Measurements from ENCODE around the gene COMMD3.

The COMMD3 gene

DNA sequence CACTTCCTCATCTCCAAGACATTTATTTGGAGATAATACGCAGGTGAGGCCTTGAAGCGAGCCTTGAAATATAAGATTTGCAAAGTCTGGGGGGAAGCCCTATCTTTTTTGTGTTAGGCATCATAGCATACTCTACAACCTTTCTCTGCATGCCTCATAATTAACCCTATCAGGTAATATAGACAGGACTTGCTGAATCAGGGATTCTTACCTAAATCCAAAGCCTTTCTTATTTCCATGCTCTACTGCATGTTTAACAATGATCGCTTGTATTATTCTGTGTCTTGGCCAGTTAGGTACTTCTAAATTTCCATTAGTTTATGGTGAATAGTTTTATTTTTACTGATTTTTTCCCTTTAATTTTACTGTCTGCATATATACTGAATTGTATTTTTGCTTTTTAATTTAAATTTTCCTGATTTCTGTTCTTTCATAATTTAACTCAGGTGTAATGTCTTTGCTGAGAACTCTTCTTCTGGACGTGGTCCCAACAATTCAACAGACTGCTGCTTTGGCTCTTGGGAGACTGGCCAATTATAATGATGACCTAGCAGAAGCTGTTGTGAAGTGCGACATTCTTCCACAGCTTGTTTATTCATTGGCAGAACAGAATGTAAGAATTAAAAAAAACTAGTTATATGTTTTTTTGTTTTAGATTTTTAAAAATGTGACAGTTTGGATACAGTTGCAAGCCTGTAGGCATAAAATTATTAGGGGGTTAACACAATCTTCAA is 48.4 kb downstream of the COMMD3 start:
- Histone ChIP-seq H3K27me3 (ENCODE audit: control insufficient read depth, insufficient read depth, low read length) (no peaks in the 10 kb centered on the region), H3K4me3 (ENCODE audit: low read depth, low read length) (no peak overlapping the region)

DNA sequence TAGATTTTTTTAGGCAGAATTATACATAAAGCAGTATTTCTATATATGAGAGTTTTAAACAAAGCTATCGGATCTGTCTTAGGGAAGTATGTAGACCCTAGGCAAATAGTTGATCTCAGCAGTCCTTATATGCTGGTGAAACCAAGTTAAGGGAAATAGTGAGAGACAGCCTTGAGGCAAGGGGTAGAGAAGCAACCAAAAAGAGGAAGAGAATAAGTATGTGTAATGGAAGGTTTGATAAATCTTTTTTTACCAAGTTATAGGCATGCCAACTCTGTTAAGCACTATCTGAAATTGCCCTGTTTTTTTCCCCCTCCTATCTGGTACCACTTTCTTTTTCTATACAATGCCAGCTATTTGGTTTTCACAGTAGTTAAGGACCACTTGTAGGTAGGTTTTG is 49.0 kb downstream of the COMMD3 start:
- no peak overlapping the region for H3K4me3 ChIP-seq (ENCODE audit: low read depth, low read length)
- H3K9ac ChIP-seq (ENCODE audit: low read depth, low read length) = no peak overlapping the region
- H3K4me1 ChIP-seq (ENCODE audit: control insufficient read depth, insufficient read depth, low read length) = no peaks in the 10 kb centered on the region
- H3K9me3 ChIP-seq (ENCODE audit: control insufficient read depth, insufficient read depth, low read length) = no peaks in the 10 kb centered on the region
- H3K36me3 ChIP-seq (ENCODE audit: control insufficient read depth, insufficient read depth, low read length) = no peaks in the 10 kb centered on the region
- H3K27me3 ChIP-seq (ENCODE audit: control insufficient read depth, insufficient read depth, low read length) = no peaks in the 10 kb centered on the region

More for the DNA sequence above, 48.4 kb downstream of the COMMD3 start:
- Histone ChIP-seq H3K9ac (ENCODE audit: low read depth, low read length) (no peak overlapping the region), H3K36me3 (ENCODE audit: control insufficient read depth, insufficient read depth, low read length) (no peaks in the 10 kb centered on the region), H3K4me1 (ENCODE audit: control insufficient read depth, insufficient read depth, low read length) (no peaks in the 10 kb centered on the region), H3K9me3 (ENCODE audit: control insufficient read depth, insufficient read depth, low read length) (no peaks in the 10 kb centered on the region)

DNA sequence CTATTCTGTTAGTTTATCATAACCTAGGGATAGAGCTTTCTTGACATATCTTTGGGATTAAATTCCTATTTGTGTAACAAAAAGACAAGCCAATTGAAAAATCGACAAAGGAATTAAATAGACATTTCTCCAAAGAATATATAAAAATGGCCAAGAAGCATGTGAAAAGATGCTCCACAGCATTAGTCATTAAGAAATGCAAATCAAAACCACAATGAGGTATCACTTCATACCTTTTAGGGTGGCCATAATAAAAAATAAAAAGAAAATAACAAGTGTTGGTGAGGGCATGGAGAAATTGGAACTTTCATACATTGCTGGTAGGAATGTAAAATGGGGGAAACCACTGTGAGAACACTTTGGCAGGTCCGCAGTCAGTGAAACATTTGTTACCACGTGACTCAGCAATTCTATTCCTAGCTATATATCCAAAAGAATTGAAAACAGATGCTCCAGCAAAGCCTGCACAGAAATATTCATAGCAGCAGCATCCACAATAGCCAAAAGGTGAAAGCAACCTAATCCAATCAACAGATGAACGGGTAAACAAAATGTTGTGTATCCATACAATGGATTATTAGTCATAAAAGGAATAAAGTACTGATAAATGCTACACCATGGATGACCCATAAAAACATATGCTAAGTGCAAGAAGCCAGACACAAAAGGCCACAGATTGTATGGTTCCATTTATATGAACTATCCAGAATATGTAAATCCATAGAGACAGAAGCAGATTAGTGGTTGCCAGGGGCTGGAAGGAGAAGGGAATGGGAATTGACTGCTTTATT is 49.7 kb downstream of the COMMD3 start:
- H3K9me3 ChIP-seq (ENCODE audit: control insufficient read depth, insufficient read depth, low read length) = no peaks in the 10 kb centered on the region
- H3K36me3 ChIP-seq (ENCODE audit: control insufficient read depth, insufficient read depth, low read length) = no peaks in the 10 kb centered on the region
- no peaks in the 10 kb centered on the region for H3K27me3 ChIP-seq (ENCODE audit: control insufficient read depth, insufficient read depth, low read length)
- H3K4me3 ChIP-seq (ENCODE audit: low read depth, low read length) = no peak overlapping the region
- H3K9ac ChIP-seq (ENCODE audit: low read depth, low read length) = no peak overlapping the region
- no peaks in the 10 kb centered on the region for H3K4me1 ChIP-seq (ENCODE audit: control insufficient read depth, insufficient read depth, low read length)

DNA sequence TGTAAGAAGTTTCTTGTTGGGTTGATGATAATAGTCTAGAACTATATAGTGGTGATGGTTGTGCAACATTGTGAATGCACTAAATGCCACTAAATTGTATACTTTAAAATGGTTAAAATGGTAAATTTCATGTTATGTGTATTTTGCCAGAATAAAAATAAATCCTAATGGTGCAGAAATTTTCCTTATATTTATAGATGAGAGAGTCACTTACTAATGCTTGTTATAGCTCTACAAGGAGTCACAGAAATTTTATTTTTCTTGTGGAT is 50.2 kb downstream of the COMMD3 start:
- Histone ChIP-seq H3K4me3 (ENCODE audit: low read depth, low read length) (no peak overlapping the region), H3K9ac (ENCODE audit: low read depth, low read length) (no peak overlapping the region), H3K9me3 (ENCODE audit: control insufficient read depth, insufficient read depth, low read length) (no peaks in the 10 kb centered on the region), H3K4me1 (ENCODE audit: control insufficient read depth, insufficient read depth, low read length) (no peaks in the 10 kb centered on the region), H3K36me3 (ENCODE audit: control insufficient read depth, insufficient read depth, low read length) (no peaks in the 10 kb centered on the region), H3K27me3 (ENCODE audit: control insufficient read depth, insufficient read depth, low read length) (no peaks in the 10 kb centered on the region)

DNA sequence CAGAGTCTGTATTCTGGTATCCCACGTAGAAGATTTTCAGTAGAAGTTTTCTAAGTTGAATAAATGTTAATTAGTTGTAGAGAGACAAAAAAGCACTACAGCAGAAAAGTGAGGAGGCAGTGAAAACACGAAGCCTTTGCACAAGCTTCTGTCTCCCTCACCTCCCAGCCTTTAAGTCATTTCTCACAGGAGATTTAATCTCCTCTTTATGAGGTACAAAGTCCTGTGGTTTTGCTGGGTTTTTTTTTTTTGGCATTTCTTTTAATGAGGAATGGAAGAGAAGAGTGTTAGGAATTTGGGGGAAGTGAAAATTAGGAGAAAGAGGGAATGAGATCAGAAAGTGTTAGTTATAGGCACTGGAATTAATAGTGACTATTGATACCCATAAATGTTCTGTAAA is 50.6 kb downstream of the COMMD3 start:
- Histone ChIP-seq H3K4me1 (ENCODE audit: control insufficient read depth, insufficient read depth, low read length) (no peaks in the 10 kb centered on the region), H3K27me3 (ENCODE audit: control insufficient read depth, insufficient read depth, low read length) (no peaks in the 10 kb centered on the region), H3K9ac (ENCODE audit: low read depth, low read length) (no peak overlapping the region), H3K9me3 (ENCODE audit: control insufficient read depth, insufficient read depth, low read length) (no peaks in the 10 kb centered on the region), H3K4me3 (ENCODE audit: low read depth, low read length) (no peak overlapping the region), H3K36me3 (ENCODE audit: control insufficient read depth, insufficient read depth, low read length) (no peaks in the 10 kb centered on the region)

DNA sequence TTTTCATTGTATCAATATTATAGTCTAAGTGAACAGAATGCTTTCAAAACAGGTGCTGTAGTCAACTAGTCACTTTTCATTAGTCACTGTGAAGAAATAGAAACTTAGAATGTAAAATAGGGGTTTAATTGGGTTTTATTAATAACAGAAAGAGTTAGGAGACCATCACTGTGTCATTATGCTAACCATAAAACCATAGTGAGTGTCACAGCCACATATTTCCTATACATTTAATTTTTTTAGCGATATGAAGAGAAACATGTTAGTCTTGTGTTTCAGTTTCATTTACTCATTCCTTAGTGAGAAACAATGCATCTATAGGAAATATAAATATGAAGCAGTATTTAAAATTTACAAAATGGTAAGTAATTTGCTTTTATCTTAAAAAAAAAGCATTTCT is 51.3 kb downstream of the COMMD3 start:
- H3K36me3 ChIP-seq (ENCODE audit: control insufficient read depth, insufficient read depth, low read length) = no peaks in the 10 kb centered on the region
- H3K9ac ChIP-seq (ENCODE audit: low read depth, low read length) = no peak overlapping the region
- no peak overlapping the region for H3K4me3 ChIP-seq (ENCODE audit: low read depth, low read length)
- H3K9me3 ChIP-seq (ENCODE audit: control insufficient read depth, insufficient read depth, low read length) = no peaks in the 10 kb centered on the region
- no peaks in the 10 kb centered on the region for H3K27me3 ChIP-seq (ENCODE audit: control insufficient read depth, insufficient read depth, low read length)
- no peaks in the 10 kb centered on the region for H3K4me1 ChIP-seq (ENCODE audit: control insufficient read depth, insufficient read depth, low read length)

DNA sequence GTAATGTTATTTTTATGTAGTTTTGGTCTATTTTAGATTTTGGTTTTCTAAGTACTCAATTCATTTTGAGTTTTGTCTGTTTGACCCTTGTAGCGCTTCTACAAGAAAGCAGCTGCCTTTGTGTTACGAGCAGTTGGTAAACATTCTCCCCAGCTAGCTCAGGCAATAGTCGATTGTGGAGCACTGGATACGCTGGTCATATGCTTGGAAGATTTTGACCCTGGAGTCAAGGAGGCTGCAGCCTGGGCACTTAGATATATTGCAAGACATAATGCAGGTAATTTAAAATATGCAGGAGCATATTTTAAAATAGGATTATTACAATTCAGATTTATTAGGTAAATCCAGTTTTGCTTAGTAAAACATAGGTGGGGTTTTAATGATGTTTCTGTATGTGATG is 52.2 kb downstream of the COMMD3 start:
- Histone ChIP-seq H3K9ac (ENCODE audit: low read depth, low read length) (no peak overlapping the region), H3K4me1 (ENCODE audit: control insufficient read depth, insufficient read depth, low read length) (no peaks in the 10 kb centered on the region), H3K4me3 (ENCODE audit: low read depth, low read length) (no peak overlapping the region), H3K27me3 (ENCODE audit: control insufficient read depth, insufficient read depth, low read length) (no peaks in the 10 kb centered on the region), H3K36me3 (ENCODE audit: control insufficient read depth, insufficient read depth, low read length) (no peaks in the 10 kb centered on the region), H3K9me3 (ENCODE audit: control insufficient read depth, insufficient read depth, low read length) (no peaks in the 10 kb centered on the region)

DNA sequence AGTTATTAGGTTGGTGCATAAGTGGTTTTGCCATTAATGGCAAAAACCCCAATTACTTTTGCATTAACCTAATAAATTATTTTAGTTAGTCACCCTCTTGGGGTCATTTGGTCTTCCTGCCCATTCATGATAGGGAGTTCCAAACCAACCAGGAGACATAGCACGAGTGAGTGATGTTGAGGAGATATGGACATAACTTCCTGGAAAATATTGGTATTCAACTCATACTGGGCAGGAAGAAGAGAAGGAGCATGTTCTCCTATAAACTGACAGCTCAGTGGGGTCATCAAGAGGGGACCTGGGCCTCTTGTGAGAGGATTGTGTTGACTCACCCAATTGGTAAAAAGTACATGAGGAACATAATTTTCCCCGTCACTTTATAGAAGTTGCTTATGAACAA is 52.8 kb downstream of the COMMD3 start:
- Histone ChIP-seq H3K9me3 (ENCODE audit: control insufficient read depth, insufficient read depth, low read length) (no peaks in the 10 kb centered on the region), H3K9ac (ENCODE audit: low read depth, low read length) (no peak overlapping the region), H3K36me3 (ENCODE audit: control insufficient read depth, insufficient read depth, low read length) (no peaks in the 10 kb centered on the region), H3K4me1 (ENCODE audit: control insufficient read depth, insufficient read depth, low read length) (no peaks in the 10 kb centered on the region), H3K27me3 (ENCODE audit: control insufficient read depth, insufficient read depth, low read length) (no peaks in the 10 kb centered on the region), H3K4me3 (ENCODE audit: low read depth, low read length) (no peak overlapping the region)

DNA sequence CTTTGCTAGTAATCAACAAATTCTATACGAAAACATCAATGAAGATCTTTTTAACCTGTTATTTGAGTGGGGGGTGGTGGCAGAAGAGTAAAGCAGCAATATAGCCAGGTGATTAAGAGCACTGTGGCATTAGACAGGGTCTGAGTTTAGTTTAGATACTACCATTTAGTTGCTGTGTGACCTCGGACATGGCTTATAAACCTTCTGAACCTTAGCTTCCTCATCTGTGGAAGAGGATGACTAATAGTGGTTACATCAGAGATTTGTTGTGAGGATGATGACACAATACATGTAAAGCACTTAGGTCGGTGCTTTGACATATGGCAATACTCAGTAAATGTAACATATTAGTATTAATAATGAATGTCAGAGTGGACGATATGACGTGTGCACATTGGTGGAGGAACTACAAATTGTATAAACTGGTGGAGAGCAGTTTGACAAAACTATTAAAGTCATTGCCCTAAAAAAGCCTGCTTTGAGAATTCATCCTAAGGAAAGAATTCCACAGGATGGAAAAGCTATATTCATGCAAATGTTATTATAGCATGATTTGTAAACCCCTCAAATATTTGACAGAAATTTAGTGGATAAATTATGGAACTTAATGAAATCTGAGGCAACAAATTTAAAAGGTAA is 53.4 kb downstream of the COMMD3 start:
- H3K9ac ChIP-seq (ENCODE audit: low read depth, low read length) = no peak overlapping the region
- H3K9me3 ChIP-seq (ENCODE audit: control insufficient read depth, insufficient read depth, low read length) = no peaks in the 10 kb centered on the region
- H3K4me3 ChIP-seq (ENCODE audit: low read depth, low read length) = no peak overlapping the region
- H3K36me3 ChIP-seq (ENCODE audit: control insufficient read depth, insufficient read depth, low read length) = no peaks in the 10 kb centered on the region
- no peaks in the 10 kb centered on the region for H3K27me3 ChIP-seq (ENCODE audit: control insufficient read depth, insufficient read depth, low read length)
- no peaks in the 10 kb centered on the region for H3K4me1 ChIP-seq (ENCODE audit: control insufficient read depth, insufficient read depth, low read length)

Measured in iPS-15b (cell line).